ENCODE measurements around the gene HRK.

HRK gene

DNA sequence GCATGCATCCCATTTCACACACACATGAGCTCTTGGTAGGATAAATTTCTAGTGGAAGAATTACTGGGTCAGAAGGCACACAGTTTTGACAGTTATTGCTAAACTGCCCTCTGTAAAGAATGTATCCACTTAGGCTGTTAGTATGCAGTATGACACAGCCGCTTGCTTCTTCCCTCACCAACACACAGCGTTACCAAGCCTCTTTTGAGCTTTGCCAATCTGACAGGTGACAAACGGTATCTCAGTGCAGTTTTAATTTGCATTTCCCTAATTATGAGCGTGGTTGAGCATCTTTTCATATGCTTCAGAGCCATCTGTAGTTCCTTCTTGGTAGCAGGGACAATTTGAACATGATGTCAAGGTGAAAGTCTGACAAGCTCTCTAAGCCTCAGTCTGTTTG is 42.9 kb downstream of the HRK start:
- H3K9me3 ChIP-seq (ENCODE audit: control extremely low read depth in 1 of 5, control insufficient read depth in 4 of 5, insufficient read depth in 2 of 5, low read depth in 1 of 5, low read length in 4 of 5): peaks cover 0 to 5% (median 0%) of the 10 kb centered on the region in 5 experiments
- no peaks in the 10 kb centered on the region for H3K4me1 ChIP-seq (ENCODE audit: control extremely low read depth in 1 of 4, control insufficient read depth in 4 of 4, insufficient read depth in 4 of 4, low read length in 3 of 4)
- no peak overlapping the region for H3K4me3 ChIP-seq (ENCODE audit: control insufficient read depth in 1 of 7, extremely low read depth in 1 of 7, insufficient read depth in 4 of 7, low read depth in 2 of 7, low read length in 6 of 7)
- no peak for DNase-seq
- H3K27me3 ChIP-seq (replicated peaks in 2 of 5; ENCODE audit: control insufficient read depth in 4 of 5, insufficient read depth in 5 of 5, low read length in 4 of 5): no peaks in the 10 kb centered on the region
- no peak overlapping the region for H3K27ac ChIP-seq (ENCODE audit: insufficient read depth in 1 of 2, low read depth in 1 of 2, low read length in 2 of 2, poor library complexity in 1 of 2, severe bottlenecking in 2 of 2)
- WGBS (ENCODE audit: insufficient coverage): 74% methylated on average over 3 of the region's 4 CpGs
- ChIA-PET POLR2A (no interaction called here), CTCF (no interaction called here)
- no peaks in the 10 kb centered on the region for H3K36me3 ChIP-seq (ENCODE audit: control insufficient read depth in 4 of 4, insufficient read depth in 4 of 4, low read length in 3 of 4)

- Histone ChIP-seq H3K27ac (ENCODE audit: insufficient read depth in 1 of 2, low read depth in 1 of 2, low read length in 2 of 2, poor library complexity in 1 of 2, severe bottlenecking in 2 of 2) (no peak overlapping the region), H3K4me1 (ENCODE audit: control extremely low read depth in 1 of 4, control insufficient read depth in 4 of 4, insufficient read depth in 4 of 4, low read length in 3 of 4) (no peaks in the 10 kb centered on the region), H3K36me3 (ENCODE audit: control insufficient read depth in 4 of 4, insufficient read depth in 4 of 4, low read length in 3 of 4) (no peaks in the 10 kb centered on the region), H3K4me3 (ENCODE audit: control insufficient read depth in 1 of 7, extremely low read depth in 1 of 7, insufficient read depth in 4 of 7, low read depth in 2 of 7, low read length in 6 of 7) (no peak overlapping the region), H3K27me3 (replicated peaks in 2 of 5; ENCODE audit: control insufficient read depth in 4 of 5, insufficient read depth in 5 of 5, low read length in 4 of 5) (no peaks in the 10 kb centered on the region), H3K9me3 (ENCODE audit: control extremely low read depth in 1 of 5, control insufficient read depth in 4 of 5, insufficient read depth in 2 of 5, low read depth in 1 of 5, low read length in 4 of 5) (peaks cover 0 to 5% (median 0%) of the 10 kb centered on the region in 5 experiments)
- CTCF ChIA-PET: no interaction called here
- POLR2A ChIA-PET: no interaction called here
- DNase-seq: no peak
- 100% methylated on average over 8 of the region's 9 CpGs for WGBS (ENCODE audit: insufficient coverage)
These were observed 44.1 kb downstream of the HRK start for GRCh38 chr12:116837097-116837496.

GRCh38 chr12:116835484-116835883 is 45.8 kb downstream of the HRK start:
- POLR2A ChIA-PET: no interaction called here
- H3K4me1 ChIP-seq (ENCODE audit: control extremely low read depth in 1 of 4, control insufficient read depth in 4 of 4, insufficient read depth in 4 of 4, low read length in 3 of 4): no peaks in the 10 kb centered on the region
- no peak overlapping the region for H3K27ac ChIP-seq (ENCODE audit: insufficient read depth in 1 of 2, low read depth in 1 of 2, low read length in 2 of 2, poor library complexity in 1 of 2, severe bottlenecking in 2 of 2)
- H3K9me3 ChIP-seq (ENCODE audit: control extremely low read depth in 1 of 5, control insufficient read depth in 4 of 5, insufficient read depth in 2 of 5, low read depth in 1 of 5, low read length in 4 of 5): peaks cover 0 to 5% (median 0%) of the 10 kb centered on the region in 5 experiments
- no peak overlapping the region for H3K4me3 ChIP-seq (ENCODE audit: control insufficient read depth in 1 of 7, extremely low read depth in 1 of 7, insufficient read depth in 4 of 7, low read depth in 2 of 7, low read length in 6 of 7)
- no peaks in the 10 kb centered on the region for H3K27me3 ChIP-seq (replicated peaks in 2 of 5; ENCODE audit: control insufficient read depth in 4 of 5, insufficient read depth in 5 of 5, low read length in 4 of 5)
- 92% methylated on average over 1 of the region's 1 CpG for WGBS (ENCODE audit: insufficient coverage)
- no peaks in the 10 kb centered on the region for H3K36me3 ChIP-seq (ENCODE audit: control insufficient read depth in 4 of 4, insufficient read depth in 4 of 4, low read length in 3 of 4)
- no peak for DNase-seq
- CTCF ChIA-PET: no interaction called here

DNA sequence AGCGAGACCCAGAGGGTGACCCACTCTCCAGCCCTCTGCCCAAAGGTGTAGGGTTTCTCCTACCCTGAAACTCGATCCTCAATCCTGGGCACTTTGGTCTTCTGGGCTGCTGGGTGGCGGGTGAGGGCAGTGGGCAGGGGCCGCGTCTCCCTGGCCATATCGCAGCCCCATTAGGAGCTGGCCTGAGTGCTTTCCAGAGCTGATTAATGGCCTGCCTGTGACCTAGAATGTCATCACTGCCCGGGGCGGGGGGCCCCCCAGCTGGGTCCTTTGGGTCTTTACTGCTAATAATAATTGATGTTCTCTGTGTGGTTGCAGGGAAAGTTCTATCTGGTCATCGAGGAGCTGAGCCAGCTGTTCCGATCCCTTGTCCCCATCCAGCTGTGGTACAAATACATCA is 47.8 kb downstream of the HRK start:
- ChIA-PET CTCF (no interaction called here), POLR2A (no interaction called here)
- 95% methylated on average over 8 of the region's 10 CpGs for WGBS (ENCODE audit: insufficient coverage)
- Histone ChIP-seq H3K9me3 (ENCODE audit: control extremely low read depth in 1 of 5, control insufficient read depth in 4 of 5, insufficient read depth in 2 of 5, low read depth in 1 of 5, low read length in 4 of 5) (peaks cover 0 to 5% (median 0%) of the 10 kb centered on the region in 5 experiments), H3K27ac (ENCODE audit: insufficient read depth in 1 of 2, low read depth in 1 of 2, low read length in 2 of 2, poor library complexity in 1 of 2, severe bottlenecking in 2 of 2) (no peak overlapping the region), H3K4me3 (ENCODE audit: control insufficient read depth in 1 of 7, extremely low read depth in 1 of 7, insufficient read depth in 4 of 7, low read depth in 2 of 7, low read length in 6 of 7) (no peak overlapping the region), H3K4me1 (ENCODE audit: control extremely low read depth in 1 of 4, control insufficient read depth in 4 of 4, insufficient read depth in 4 of 4, low read length in 3 of 4) (no peaks in the 10 kb centered on the region), H3K36me3 (ENCODE audit: control insufficient read depth in 4 of 4, insufficient read depth in 4 of 4, low read length in 3 of 4) (no peaks in the 10 kb centered on the region), H3K27me3 (replicated peaks in 2 of 5; ENCODE audit: control insufficient read depth in 4 of 5, insufficient read depth in 5 of 5, low read length in 4 of 5) (no peaks in the 10 kb centered on the region)
- no peak for DNase-seq

DNA sequence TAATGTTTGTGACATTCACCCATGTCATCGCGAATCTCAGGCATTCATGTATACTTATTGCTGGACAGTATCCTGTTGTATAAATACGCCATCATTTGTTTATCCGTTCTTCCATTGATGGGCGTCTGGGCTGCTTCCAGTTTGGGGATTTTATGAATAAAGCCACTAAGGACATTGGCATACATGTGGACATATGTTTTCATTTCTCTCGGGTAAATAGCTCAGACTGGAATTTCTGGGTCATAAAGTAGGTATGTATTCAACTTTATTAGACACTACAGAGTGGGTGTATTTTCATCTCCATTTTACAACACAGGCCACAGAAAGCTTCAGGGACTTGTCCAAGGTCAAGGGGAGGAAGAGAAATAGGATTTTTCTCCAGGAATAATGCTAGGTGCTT is 48.9 kb downstream of the HRK start:
- ChIA-PET POLR2A (interaction anchor here (0.6 kb wide), 1 partner anchor 24 kb away, joined by 3 read pairs; no protein-coding TSS in a partner anchor), CTCF (no interaction called here)
- H3K27me3 ChIP-seq (replicated peaks in 2 of 5; ENCODE audit: control insufficient read depth in 4 of 5, insufficient read depth in 5 of 5, low read length in 4 of 5): no peaks in the 10 kb centered on the region
- 94% methylated on average over 3 of the region's 6 CpGs for WGBS (ENCODE audit: insufficient coverage)
- H3K9me3 ChIP-seq (ENCODE audit: control extremely low read depth in 1 of 5, control insufficient read depth in 4 of 5, insufficient read depth in 2 of 5, low read depth in 1 of 5, low read length in 4 of 5): peaks cover 0 to 4% (median 0%) of the 10 kb centered on the region in 5 experiments
- H3K4me1 ChIP-seq (ENCODE audit: control extremely low read depth in 1 of 4, control insufficient read depth in 4 of 4, insufficient read depth in 4 of 4, low read length in 3 of 4): no peaks in the 10 kb centered on the region
- no peaks in the 10 kb centered on the region for H3K36me3 ChIP-seq (ENCODE audit: control insufficient read depth in 4 of 4, insufficient read depth in 4 of 4, low read length in 3 of 4)
- no peak for DNase-seq
- H3K4me3 ChIP-seq (ENCODE audit: control insufficient read depth in 1 of 7, extremely low read depth in 1 of 7, insufficient read depth in 4 of 7, low read depth in 2 of 7, low read length in 6 of 7): no peak overlapping the region
- no peak overlapping the region for H3K27ac ChIP-seq (ENCODE audit: insufficient read depth in 1 of 2, low read depth in 1 of 2, low read length in 2 of 2, poor library complexity in 1 of 2, severe bottlenecking in 2 of 2)

DNA sequence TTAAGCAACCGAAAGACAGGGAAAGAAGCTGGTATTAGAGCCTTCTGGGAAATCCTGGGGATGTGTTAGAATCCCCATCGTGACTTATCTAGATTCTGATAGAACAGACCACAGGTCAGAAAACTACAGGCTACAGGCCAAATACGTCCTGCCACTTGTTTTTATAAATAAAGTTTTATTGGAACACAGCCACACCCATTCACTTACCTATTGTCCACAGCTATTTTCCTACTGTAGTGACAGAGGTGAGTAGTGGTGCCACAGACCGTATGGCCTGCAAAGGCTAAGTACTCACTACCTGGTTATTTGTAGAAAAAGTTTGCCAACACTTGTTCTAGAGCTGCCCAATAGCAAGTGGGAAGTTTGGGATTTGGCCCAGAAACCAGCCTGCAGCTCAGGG is 53.8 kb downstream of the HRK start:
- CTCF ChIA-PET: no interaction called here
- Histone ChIP-seq H3K4me1 (ENCODE audit: control extremely low read depth in 1 of 4, control insufficient read depth in 4 of 4, insufficient read depth in 4 of 4, low read length in 3 of 4) (no peaks in the 10 kb centered on the region), H3K27me3 (replicated peaks in 2 of 5; ENCODE audit: control insufficient read depth in 4 of 5, insufficient read depth in 5 of 5, low read length in 4 of 5) (no peaks in the 10 kb centered on the region), H3K4me3 (ENCODE audit: control insufficient read depth in 1 of 7, extremely low read depth in 1 of 7, insufficient read depth in 4 of 7, low read depth in 2 of 7, low read length in 6 of 7) (no peak overlapping the region), H3K27ac (ENCODE audit: insufficient read depth in 1 of 2, low read depth in 1 of 2, low read length in 2 of 2, poor library complexity in 1 of 2, severe bottlenecking in 2 of 2) (no peak overlapping the region), H3K36me3 (ENCODE audit: control insufficient read depth in 4 of 4, insufficient read depth in 4 of 4, low read length in 3 of 4) (no peaks in the 10 kb centered on the region), H3K9me3 (ENCODE audit: control extremely low read depth in 1 of 5, control insufficient read depth in 4 of 5, insufficient read depth in 2 of 5, low read depth in 1 of 5, low read length in 4 of 5) (peaks cover 0 to 6% (median 0%) of the 10 kb centered on the region in 5 experiments)
- WGBS (ENCODE audit: insufficient coverage): 100% methylated on average over 2 of the region's 4 CpGs
- POLR2A ChIA-PET: no interaction called here
- no peak for DNase-seq

DNA sequence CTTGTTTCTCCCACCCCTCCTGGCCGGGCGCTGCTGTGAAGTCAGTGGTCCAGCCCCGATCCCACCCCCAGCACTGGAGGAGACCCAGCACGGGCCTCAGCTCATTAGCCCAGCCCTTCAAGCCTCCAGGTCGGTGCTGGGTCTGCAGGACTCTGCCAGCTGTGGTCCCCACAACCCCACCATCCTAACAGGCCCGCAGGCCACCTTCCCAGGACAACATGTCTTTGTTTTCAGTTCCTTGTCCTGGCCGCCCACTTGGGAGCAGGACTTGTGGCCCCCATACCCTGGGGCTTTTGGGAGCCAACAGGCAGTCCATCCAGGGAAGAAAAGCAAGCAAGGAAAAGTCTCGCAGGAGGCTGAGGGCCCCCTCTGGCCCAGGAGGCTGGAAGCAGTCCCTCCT is 60.0 kb downstream of the HRK start:
- no peak overlapping the region for H3K4me3 ChIP-seq (ENCODE audit: control insufficient read depth in 1 of 7, extremely low read depth in 1 of 7, insufficient read depth in 4 of 7, low read depth in 2 of 7, low read length in 6 of 7)
- POLR2A ChIA-PET: no interaction called here

More for the DNA sequence above, 60.0 kb downstream of the HRK start:
- CTCF ChIA-PET: no interaction called here
- DNase-seq: no peak
- Histone ChIP-seq H3K36me3 (ENCODE audit: control insufficient read depth in 4 of 4, insufficient read depth in 4 of 4, low read length in 3 of 4) (no peaks in the 10 kb centered on the region), H3K27ac (ENCODE audit: insufficient read depth in 1 of 2, low read depth in 1 of 2, low read length in 2 of 2, poor library complexity in 1 of 2, severe bottlenecking in 2 of 2) (no peak overlapping the region), H3K27me3 (replicated peaks in 2 of 5; ENCODE audit: control insufficient read depth in 4 of 5, insufficient read depth in 5 of 5, low read length in 4 of 5) (peaks cover 0 to 5% (median 0%) of the 10 kb centered on the region in 5 experiments), H3K4me1 (ENCODE audit: control extremely low read depth in 1 of 4, control insufficient read depth in 4 of 4, insufficient read depth in 4 of 4, low read length in 3 of 4) (peaks cover 4 to 17% (median 15%) of the 10 kb centered on the region in 4 experiments), H3K9me3 (ENCODE audit: control extremely low read depth in 1 of 5, control insufficient read depth in 4 of 5, insufficient read depth in 2 of 5, low read depth in 1 of 5, low read length in 4 of 5) (peaks cover 0 to 6% (median 0%) of the 10 kb centered on the region in 5 experiments)
- 73% methylated on average over 6 of the region's 8 CpGs for WGBS (ENCODE audit: insufficient coverage)

Data from common myeloid progenitor, CD34-positive (primary cell).